Measurements from ENCODE around the gene PRCC.

DNA sequence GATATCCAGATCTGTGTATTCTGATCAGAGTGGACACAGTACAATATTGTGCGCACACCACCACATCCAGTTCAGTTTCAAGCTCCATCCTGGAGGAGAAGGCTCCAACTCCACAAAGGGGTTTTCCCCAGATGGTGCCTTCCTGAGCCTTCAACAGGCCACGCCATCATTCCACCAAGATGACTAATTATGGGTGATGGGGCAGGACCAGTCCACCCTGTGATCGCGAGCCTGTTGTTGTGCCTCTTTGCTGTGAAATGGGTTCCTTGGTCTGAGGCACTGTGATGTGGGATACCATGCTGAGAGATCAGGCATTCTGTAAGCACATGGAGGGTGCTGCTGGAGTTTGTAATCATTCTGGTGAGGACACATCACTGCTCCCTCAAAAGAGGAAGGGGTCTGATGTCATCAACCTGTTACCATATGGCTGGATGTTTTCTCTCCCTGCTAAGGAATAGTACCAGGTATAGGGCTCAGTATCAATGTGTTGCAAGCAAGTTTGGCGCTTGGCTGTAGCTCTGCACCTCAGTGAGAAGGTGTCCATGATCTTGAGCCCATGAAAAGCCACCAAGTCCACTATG lies 56.0 kb downstream of the PRCC start:
- TF ChIP-seq, protein P1, sequence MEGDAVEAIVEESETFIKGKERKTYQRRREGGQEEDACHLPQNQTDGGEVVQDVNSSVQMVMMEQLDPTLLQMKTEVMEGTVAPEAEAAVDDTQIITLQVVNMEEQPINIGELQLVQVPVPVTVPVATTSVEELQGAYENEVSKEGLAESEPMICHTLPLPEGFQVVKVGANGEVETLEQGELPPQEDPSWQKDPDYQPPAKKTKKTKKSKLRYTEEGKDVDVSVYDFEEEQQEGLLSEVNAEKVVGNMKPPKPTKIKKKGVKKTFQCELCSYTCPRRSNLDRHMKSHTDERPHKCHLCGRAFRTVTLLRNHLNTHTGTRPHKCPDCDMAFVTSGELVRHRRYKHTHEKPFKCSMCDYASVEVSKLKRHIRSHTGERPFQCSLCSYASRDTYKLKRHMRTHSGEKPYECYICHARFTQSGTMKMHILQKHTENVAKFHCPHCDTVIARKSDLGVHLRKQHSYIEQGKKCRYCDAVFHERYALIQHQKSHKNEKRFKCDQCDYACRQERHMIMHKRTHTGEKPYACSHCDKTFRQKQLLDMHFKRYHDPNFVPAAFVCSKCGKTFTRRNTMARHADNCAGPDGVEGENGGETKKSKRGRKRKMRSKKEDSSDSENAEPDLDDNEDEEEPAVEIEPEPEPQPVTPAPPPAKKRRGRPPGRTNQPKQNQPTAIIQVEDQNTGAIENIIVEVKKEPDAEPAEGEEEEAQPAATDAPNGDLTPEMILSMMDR (conservative IDR thresholded peaks at IDR 0.05 in 1 of 2, IDR thresholded peaks at IDR 0.05 in 1 of 2; ENCODE audit: extremely low read depth in 1 of 2, insufficient read depth in 1 of 2, low read depth in 1 of 2, low read length in 2 of 2), result no peak
- no peak for TF ChIP-seq EZH2 (IDR thresholded peaks at IDR 0.05; ENCODE audit: borderline replicate concordance, low read length)
